Stimulated activated CD8-positive, alpha-beta memory T cell treated with anti-CD3 and anti-CD28 coated beads, Interleukin-7, amount 100 ng/mL, for 48 hours (primary cell): Measurements from ENCODE around the gene TBX10.
"Not testable (repeated sequence)": the region's sequence is repeated elsewhere in the genome, so short reads cannot be mapped to it uniquely, and the experiment has no call there.

Experiments used
- DNase-seq, 2 donors: peaks; one replicate each; pipeline ENCODE4 v3.0.0-alpha.2; 2020; ENCODE audit warnings: low read depth in 1 of 2; ENCODE audit errors: extremely low read depth in 1 of 2

TBX10 gene

DNA sequence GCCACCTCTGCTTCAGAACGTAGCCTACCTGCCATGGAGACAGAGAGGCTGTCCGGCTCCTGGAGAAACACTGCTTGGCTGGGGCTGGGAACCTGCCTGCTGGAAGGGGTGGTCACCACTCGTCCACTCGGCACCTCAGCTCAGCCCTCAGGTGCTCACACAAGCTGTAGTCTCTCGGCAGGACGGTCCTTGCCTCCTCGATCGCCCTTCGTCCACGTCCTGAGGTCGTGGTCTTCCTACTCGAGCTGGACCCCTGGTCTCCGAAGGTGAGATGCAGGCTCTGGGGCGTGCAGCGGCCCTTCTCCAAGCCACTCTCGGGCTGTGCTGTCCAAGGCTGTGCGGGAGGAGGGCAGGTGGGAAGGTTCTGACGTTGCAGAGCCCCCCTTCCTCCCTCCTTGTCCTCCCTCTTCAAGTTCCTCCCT is at the start of gene TBX10:
Gene TBX10, minus strand, starts transcription at position 326 of the 422 bp plus-strand sequence. Its CDS starts 291 bp downstream, at position 35.
- DNase-seq: no peak

DNA sequence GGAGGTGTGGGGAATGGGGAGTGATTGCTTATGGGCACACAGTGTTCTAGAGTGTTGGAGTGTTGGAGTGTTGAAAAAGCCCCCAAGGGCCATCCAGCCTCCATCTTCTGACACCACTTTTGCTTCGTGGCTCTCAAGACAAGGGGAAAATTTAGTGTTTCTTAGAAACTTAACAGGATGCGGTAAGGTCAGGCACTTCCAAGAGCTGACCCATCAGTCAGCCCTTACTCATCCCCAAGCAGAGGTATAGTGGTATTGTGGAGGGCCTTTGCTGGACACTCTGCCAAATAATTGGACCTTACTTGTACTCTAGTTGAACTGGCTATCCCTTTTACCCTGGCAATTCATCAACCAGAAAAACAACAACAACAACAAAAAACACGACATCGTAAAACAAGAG is 49.6 kb upstream of the TBX10 start:
- DNase-seq: no peak

DNA sequence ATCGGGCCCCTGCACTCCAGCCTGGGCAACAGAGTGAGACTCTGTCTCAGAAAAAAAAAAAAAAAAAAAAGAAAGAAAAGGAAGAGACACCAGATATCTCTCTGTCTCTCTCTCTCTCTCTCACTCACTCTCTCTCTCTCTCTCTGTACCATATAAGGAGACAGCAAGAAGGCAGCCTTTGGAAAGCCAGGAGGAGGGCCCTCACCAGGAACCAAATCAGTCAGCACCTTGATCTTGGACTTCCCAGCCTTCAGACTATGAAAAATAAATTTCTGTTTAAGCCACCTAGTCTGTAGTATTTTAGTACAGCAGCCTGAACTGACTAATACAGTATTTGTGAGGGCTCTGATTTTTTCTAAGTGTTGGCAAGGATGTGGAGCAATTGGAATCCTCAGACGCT is 48.4 kb upstream of the TBX10 start:
- no peak for DNase-seq

DNA sequence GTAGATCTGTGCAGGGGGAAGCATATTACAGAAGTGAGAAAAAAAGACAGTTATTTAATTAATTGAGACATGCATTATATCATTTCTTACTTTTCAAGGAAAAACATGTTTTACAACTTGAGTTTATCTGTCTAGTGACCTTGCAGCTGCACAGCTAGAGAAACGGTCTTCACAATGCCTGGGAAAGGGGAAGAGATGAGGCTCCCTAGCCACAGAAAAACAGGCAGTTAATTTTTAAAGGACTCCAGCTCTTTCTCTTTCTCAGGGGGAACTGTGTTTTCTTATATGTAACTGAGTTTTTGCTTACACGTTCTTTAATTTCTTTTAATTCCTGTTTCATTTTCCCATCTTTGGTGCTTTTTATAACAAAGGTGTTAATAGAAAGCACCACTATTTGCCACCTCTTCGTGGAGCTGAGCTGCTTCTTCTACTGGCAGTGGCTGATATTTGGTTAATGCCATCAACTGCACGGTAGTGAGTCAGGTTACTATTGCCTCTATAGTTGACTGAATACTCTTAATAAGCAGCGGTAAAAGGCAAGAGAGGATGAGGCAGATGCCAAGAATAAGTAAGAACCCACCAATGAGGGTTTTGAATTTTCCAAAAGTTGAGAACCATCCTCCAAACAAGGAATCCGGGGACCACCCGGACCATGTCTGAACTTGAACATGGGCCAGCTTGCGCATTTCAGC is 46.2 kb upstream of the TBX10 start:
- not testable (repeated sequence) for DNase-seq

DNA sequence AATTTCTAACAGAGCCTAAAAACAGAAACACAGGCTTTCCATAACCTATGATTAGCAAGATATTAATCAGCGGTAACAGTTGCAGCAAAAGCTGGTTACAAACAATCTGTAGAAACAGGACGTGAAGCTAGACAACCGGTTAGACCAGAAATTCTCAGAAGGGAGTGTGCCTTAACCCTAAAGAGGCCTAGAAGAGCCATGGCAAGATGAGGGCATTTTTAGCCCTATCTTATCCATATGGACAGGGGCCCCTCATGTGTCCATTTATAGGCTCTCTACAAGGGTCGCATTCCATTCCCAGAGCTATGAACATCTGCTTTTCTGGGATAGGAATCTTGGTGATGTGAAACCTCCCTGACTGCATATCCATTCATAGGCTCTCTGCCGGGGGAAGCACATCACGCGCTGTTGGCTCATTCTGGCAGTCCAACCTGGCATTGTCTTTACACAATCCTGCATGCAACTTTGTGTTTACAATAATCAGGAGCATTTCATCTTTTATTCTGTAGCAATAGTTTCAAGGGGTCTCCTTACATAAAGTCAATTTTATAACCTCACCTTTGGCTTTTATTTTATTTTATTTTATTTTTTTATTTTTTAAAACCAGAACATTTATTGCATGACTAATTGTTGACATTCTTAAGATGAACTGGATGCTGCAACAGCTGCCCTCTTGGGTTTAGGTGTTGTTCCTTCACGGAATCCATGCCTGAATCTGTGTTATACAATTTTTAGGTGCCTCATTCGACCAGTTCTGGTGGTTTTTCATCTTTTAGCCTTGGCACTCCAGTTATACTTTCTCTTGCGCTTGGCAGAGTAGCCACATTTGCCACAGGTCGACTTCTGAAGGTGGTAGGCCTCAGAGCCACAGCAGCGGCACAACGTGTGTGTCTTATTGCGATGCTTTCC is 42.8 kb upstream of the TBX10 start:
- not testable (repeated sequence) for DNase-seq

DNA sequence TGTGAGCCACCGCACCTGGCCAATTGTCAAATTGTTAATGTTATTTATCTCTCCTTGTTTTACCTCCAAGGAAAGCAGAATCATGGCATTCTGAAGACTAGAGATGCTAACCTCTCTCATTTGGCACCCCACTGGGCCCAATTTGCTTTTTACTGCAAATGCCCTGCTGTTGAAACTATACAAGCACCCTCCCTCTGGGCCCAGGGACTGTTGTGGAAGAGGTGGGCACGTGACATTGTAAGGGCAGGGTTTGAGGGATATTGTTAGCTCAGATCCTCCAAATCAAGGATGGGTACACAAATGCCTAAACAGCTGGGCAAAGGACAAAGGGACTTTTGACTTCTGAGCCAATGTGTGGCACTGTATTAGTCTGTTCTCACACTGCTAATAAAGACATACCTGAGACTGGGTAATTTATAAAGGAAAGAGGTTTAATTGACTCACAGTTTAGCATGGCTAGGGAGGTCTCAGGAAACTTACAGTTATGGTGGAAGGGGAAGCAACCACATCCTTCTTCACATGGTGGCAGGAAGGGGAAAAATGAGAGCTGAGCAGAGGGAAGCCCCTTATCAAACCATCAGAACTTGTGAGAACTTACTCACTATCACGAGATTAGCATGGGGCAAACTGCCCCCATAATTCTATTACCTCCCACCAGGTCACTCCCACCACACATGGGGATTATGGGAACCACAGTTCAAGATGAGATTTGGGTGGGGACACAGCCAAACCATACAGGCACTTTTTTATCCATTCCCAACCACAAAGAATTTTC is 41.3 kb upstream of the TBX10 start:
- DNase-seq: no peak

DNA sequence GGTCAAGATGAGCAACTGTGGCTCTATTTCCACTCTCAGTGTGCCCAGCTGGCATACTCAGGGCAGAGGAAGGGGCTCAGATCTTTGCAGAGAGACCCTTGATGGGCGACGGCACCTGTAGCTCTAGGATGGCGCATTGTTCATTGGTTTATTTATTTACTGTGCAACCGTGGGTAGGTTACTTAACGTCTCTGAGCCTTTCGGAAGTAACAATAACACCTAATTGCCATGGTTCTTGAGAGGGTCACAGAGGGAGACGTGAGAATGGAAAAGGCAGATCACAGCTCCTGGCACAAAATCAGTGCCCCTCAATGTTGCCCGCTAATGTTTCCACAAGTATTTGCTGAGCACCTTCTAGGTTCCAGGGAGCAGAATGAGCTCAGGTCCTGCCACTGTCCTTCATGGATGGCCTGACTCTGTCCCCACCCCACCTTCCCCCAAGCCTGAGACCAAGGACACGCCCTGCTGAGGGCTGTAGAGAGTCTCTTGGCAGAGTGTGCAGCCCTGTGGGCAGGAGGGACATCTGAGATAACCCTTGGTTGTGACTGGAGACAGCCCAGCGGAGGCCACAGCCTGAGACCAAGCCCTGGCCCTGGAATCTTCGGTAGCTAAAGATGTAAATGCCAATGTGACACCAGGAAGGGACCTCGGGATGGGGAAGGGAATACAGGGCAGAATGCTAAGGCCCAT is 35.6 kb upstream of the TBX10 start:
- no peak for DNase-seq

DNA sequence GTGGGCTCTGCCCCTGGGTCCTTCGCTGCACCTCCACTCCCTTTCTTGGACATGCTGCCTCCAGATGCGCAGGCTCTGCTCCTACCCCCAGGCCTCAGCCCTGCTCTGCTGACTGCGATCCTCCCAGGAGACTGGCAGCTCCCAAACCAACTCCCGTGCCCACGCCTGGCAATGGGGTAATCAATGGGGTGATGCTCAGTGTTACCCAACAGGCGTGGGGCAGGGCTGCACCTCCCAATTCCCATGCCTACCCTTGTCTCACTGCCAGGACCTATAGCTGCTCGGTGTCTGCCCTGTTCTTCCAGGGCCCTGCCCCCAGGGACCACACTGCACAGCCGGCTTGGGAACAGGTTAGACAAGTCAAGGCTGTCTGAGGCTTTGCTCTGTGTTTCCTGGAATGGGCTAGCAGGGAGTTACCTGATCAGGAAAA is 34.9 kb upstream of the TBX10 start, which contains the start of gene ALDH3B2:
Gene ALDH3B2, minus strand, starts transcription at position 182 of the 430 bp plus-strand sequence. CDS start 7,688 bp downstream, outside the sequence.
- no peak for DNase-seq

DNA sequence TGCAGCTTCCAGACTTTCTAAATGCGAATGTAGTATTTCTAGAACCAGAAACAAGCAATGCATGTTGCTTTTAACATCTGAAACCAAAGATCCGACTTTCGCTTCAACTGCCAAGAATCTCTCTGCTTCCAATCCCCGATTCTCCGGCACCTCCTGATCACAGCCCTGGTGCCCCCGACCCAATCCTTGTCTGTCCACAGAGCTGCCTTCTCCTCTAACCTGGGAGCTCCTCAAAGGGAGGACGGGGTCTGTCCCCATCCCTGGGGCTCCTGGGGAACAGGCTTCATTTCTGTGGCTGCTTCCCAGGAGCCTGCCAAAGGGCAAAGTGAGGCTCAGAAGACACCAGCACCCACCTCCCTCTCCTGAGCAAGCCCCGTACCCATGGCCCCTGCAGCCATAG is 34.3 kb upstream of the TBX10 start:
- no peak for DNase-seq

DNA sequence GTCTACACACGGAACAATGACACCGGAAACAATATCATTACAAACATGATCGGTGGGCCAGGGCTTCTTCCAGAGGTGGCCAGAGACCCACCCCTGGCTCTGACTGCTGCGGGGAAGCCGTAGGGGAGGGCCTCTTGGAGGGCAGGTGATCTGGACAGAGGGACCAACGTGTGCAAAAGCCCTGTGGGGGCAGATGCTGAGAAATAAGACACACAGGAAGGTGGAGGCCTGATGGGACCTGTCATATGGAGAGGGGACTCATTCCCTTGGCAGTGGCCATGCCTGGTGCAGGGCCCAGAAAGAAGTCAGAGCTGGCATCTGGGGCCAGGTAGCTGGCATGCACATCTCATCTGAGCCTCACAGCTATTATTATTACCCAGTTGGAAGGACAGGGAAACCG is 33.8 kb upstream of the TBX10 start:
- DNase-seq: no peak

DNA sequence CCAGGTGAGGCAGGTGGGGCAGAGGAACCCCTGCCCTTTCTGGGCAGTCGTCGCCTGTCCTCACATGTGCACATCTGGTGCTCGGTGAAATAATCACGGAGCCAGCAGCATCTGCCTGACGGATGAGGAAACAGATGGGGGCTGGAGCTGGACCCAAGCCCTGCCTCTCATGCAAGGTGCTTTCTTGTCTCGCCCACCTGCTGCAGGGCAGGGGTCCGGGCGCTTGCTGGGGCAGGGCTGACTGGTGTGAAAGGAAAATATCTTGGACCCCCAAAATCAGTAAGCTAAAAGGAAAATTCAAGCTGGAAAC is 31.6 kb upstream of the TBX10 start:
- DNase-seq: no peak

DNA sequence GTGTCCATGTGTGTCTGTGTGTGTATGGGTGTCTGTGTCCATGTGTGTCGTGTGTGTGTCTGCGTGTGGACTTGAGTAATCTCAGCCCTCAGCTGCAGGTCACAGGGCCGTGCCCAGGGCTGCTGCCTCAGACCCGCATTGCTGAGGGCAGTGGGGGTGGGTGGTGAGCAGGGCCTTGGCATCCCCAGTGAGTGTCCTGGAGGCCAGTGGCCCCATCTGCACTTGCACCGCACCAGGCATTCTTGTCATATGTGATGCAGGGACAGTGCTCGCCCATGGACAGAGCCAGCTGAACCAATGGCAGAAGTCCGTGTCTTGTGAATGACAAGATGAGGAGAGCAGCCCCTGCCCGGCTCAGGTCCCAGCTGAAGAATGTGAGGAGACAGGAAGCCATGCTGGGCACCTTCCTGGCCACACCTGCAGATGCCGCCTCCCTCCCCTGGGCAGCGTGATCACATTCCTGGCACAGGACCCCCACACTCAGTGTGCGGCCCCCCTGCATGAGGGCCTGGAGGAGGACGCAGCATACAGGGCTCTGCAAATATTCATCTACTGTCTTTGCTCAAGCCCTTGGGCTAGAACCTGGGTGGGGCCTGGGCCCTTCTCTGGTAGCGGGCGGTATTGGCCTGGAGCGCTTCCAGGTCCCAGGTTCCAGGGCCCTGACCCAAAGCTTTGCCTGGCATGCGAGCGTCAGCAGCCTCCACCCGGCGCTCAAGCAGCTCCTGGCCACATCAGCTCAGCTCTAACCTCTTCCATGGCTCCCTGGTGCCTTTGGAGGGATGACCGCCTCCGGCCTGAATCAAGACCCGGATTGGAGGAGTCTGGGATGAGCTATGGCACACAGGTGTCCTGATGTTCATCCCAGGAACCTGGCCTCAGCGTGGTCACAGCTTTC is 31.0 kb upstream of the TBX10 start:
- DNase-seq: no peak

DNA sequence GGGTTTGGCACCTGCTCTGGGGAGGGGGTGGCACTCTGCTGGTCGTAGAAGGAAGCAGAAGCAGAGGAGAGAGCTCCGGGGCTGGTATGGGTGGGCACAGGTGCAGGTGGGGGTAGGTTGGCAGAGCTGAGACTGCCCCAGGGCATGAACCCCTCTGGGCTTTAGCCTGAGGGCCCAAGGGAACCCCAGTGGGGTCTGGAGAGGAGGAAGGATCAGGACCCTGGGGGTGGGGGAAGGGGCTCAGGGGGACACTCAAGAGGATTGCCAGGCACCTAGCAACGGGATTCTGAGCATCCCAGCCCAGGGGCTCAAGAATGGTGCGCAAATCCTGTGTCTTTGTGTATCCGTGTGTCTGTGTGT is 28.6 kb upstream of the TBX10 start:
- DNase-seq: no peak

DNA sequence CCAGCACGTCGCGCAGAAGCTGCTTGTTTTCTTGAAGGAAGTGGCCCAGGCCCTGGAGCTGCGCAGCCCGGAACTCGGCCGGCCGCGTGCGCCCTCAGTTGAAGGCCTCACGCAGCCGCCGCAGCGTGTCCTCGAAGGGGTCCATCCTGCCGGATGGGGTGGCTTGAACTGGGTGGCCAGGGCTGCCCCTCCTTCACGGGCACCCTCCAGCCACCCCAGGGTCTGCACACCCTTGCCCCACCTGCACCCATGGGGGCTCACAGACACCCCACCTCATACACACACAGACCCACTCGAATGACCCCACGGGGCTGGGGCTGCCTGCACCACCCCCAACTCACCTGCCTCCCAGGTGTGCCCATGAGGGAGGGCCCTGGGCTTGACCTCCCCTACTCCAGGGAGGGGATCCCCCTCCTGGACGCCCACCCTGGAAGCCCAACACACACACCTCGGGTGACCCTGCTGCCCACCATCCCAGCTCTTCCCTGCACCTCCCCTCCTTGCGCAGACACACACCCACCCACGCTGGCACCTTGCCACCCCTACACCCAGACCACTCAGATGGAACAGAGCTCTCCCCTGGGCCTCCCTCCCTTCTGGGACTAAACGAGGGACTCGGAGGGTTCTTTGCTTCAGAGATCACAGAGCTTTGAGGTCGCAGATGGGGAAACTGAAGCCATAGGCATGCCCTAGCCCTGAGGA is 28.1 kb upstream of the TBX10 start:
- no peak for DNase-seq

DNA sequence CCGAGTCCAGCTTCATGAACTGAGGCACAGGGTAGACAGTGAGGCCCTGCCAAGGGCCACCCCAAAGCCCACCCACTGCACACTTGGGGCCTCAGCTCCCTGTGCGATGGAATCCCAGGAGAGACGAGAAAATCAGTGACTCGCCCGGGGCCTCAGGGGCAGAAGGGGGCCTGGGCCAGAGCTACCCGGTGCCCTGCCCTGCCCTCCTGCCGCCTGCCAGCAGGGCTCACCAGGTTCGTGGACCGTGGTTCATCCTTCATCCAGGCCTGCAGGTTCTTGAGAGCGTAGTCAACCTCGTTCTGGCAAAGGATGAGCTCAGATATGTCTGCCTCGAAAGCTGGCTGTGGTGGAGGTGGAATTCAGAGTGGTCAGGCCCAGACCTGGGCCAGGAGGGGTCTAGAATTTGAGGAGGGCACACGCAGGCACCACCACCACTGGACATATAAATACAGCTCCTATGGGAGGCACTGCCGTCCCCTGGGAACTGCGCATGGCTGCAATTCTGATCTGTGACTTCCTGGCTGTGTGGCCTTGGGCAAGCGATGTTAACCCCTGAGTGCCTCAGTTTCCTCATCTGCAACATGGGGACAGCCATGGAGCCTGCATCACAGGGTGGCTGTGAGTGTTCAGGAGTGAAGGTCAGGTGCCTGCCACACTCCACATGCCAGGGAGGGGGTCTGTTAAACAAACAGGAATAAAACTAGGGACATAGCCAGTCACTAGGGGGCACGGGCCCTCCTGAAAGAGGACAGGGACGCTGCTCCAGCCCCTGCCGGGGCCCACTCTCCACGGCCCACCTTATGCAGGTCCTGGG is 27.3 kb upstream of the TBX10 start:
- DNase-seq: no peak

DNA sequence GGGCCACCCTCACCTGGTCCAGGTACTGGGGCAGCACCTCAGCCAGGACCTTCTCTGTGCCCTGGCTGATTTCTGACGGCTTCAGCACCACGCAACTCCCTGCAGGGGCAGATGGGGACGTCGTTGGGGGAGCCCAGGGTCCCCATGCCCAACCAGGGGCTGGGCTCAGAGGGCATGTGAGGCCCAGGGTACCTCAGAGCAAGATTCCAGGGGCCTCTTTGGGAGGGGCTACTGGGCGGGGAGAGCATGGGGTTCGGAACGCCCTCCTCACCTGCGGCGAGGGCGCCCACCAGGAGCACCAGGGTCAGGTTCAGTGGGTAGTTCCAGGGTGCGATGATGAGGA is 26.7 kb upstream of the TBX10 start:
- no peak for DNase-seq

DNA sequence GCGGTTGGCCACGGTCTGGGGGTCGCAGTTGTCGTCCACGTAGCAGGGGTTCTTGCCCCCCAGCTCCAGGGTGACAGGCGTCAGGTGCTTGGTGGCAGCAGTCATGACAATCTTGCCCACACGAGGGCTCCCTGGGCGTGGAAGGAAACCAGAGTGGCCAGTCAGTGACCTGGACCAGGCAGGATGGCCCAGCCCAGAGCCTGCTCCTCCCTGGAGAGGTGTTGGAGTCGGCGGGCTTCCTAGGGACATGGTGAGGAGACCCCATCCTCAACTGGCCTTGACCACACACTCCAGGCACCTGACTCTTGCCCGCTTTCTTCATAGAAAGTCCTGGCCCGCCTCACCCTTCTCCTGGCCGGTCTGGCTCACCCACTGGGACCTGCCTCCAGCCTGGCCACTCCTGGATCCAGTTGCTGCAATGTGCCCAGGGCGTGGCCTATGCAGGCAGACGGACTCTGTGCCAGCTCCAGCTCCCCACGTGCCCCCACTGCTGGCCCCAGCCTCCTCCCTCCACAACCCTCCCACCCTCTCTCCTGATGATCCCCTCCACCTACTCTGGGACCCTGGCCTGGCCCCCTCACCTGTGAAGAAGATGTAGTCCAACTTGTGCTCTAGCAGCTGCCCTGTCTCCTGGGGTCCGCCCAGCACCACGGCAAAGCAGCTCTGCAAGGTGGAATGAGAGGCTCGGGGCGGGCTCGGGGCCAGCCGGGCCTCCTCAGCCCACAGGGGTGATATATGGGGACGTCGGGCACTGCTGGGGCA is 26.2 kb upstream of the TBX10 start:
- no peak for DNase-seq
